ENCODE results near the gene PRR7. TPM values are rescaled to one million over a fixed set of nuclear protein-coding genes. Genes with fewer than 3 reads are reported as not detected.

Gene PRR7
- total RNA-seq, 1 experiment from 2014 or later: 23.2 TPM

- H3K9me3 Mint-ChIP-seq (ENCODE audit: unreplicated experiment): no peaks in the 10 kb centered on the region
- no peak overlapping the region for H3K4me3 Mint-ChIP-seq (ENCODE audit: unreplicated experiment)
- no TSS peak for BruUV-seq (replicated peaks)
- H3K36me3 Mint-ChIP-seq (ENCODE audit: insufficient read depth, unreplicated experiment): peaks cover 32% of the 10 kb centered on the region
- H3K27ac Mint-ChIP-seq (ENCODE audit: low read depth, unreplicated experiment): no peak overlapping the region
- ChIA-PET POLR2A (no interaction called here), CTCF (interaction anchor here (1.2 to 4.0 kb wide), 2 partner anchors 11 to 30 kb away, joined by 5 to 39 read pairs; no protein-coding TSS in a partner anchor)
- no peaks in the 10 kb centered on the region for H3K27me3 Mint-ChIP-seq (ENCODE audit: insufficient read depth, unreplicated experiment)
- intact Hi-C loops (cut with micrococcal nuclease): no loop called here
- peaks cover 31% of the 10 kb centered on the region for H3K4me1 Mint-ChIP-seq (ENCODE audit: insufficient read depth, unreplicated experiment)
- TF ChIP-seq, protein P1, sequence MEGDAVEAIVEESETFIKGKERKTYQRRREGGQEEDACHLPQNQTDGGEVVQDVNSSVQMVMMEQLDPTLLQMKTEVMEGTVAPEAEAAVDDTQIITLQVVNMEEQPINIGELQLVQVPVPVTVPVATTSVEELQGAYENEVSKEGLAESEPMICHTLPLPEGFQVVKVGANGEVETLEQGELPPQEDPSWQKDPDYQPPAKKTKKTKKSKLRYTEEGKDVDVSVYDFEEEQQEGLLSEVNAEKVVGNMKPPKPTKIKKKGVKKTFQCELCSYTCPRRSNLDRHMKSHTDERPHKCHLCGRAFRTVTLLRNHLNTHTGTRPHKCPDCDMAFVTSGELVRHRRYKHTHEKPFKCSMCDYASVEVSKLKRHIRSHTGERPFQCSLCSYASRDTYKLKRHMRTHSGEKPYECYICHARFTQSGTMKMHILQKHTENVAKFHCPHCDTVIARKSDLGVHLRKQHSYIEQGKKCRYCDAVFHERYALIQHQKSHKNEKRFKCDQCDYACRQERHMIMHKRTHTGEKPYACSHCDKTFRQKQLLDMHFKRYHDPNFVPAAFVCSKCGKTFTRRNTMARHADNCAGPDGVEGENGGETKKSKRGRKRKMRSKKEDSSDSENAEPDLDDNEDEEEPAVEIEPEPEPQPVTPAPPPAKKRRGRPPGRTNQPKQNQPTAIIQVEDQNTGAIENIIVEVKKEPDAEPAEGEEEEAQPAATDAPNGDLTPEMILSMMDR (IDR thresholded peaks at IDR 0.05; ENCODE audit: unreplicated experiment): no peak
- DNase-seq (ENCODE audit: unreplicated experiment): no peak
Observed at GRCh38 chr5:177466861-177467260, 20.2 kb downstream of the PRR7 start.

DNA sequence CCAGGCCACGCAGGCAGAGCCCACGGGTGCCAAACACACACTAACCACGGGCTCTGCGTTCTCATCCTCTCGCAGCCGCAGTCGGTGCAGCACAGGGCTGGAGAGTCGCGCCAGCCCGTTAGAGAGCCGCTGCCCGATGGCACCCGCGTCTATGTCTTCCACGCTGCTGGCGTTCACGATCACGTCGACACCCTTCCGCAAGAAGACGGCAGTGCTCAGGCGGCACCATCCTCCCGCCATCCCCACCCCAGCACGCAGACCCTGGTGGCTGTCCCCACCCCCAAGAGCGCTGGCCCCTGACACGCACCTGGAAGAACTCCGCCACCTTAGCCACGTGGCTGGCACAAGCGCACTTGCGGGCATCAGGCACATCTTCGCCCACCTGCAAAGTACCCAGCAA is 20.8 kb downstream of the PRR7 start:
- Mint-ChIP-seq H3K4me3 (ENCODE audit: unreplicated experiment) (no peak overlapping the region), H3K36me3 (ENCODE audit: insufficient read depth, unreplicated experiment) (peaks cover 32% of the 10 kb centered on the region), H3K27ac (ENCODE audit: low read depth, unreplicated experiment) (no peak overlapping the region), H3K9me3 (ENCODE audit: unreplicated experiment) (no peaks in the 10 kb centered on the region), H3K27me3 (ENCODE audit: insufficient read depth, unreplicated experiment) (no peaks in the 10 kb centered on the region), H3K4me1 (ENCODE audit: insufficient read depth, unreplicated experiment) (peaks cover 31% of the 10 kb centered on the region)
- TF ChIP-seq, protein P1 (IDR thresholded peaks at IDR 0.05; ENCODE audit: unreplicated experiment): no peak
- ChIA-PET POLR2A (no interaction called here), CTCF (interaction anchor here (1.5 to 5.9 kb wide), 2 partner anchors 12 to 31 kb away, joined by 4 to 65 read pairs; partner anchors contain the start of gene PDLIM7)
- no TSS peak for BruUV-seq (replicated peaks)
- intact Hi-C loops (cut with micrococcal nuclease): no loop called here
- DNase-seq (ENCODE audit: unreplicated experiment): no peak

- TF ChIP-seq, protein P1 (IDR thresholded peaks at IDR 0.05; ENCODE audit: unreplicated experiment): no peak
- H3K4me1 Mint-ChIP-seq (ENCODE audit: insufficient read depth, unreplicated experiment): peaks cover 31% of the 10 kb centered on the region
- no peaks in the 10 kb centered on the region for H3K27me3 Mint-ChIP-seq (ENCODE audit: insufficient read depth, unreplicated experiment)
- DNase-seq (ENCODE audit: unreplicated experiment): no peak
- H3K9me3 Mint-ChIP-seq (ENCODE audit: unreplicated experiment): no peaks in the 10 kb centered on the region
- peaks cover 32% of the 10 kb centered on the region for H3K36me3 Mint-ChIP-seq (ENCODE audit: insufficient read depth, unreplicated experiment)
- intact Hi-C loops (cut with micrococcal nuclease): no loop called here
- no TSS peak for BruUV-seq (replicated peaks)
- ChIA-PET CTCF (interaction anchor here (1.5 to 5.9 kb wide), 2 partner anchors 13 to 30 kb away, joined by 4 to 65 read pairs; partner anchors contain the start of gene PDLIM7), POLR2A (interaction anchor here (0.6 kb wide), 1 partner anchor 29 kb away, joined by 3 read pairs; the partner anchor contains the start of gene PDLIM7)
- H3K4me3 Mint-ChIP-seq (ENCODE audit: unreplicated experiment): no peak overlapping the region
- H3K27ac Mint-ChIP-seq (ENCODE audit: low read depth, unreplicated experiment): peak overlapping the region; percentile 67
Observed at GRCh38 chr5:177468329-177468684, 21.7 kb downstream of the PRR7 start.

DNA sequence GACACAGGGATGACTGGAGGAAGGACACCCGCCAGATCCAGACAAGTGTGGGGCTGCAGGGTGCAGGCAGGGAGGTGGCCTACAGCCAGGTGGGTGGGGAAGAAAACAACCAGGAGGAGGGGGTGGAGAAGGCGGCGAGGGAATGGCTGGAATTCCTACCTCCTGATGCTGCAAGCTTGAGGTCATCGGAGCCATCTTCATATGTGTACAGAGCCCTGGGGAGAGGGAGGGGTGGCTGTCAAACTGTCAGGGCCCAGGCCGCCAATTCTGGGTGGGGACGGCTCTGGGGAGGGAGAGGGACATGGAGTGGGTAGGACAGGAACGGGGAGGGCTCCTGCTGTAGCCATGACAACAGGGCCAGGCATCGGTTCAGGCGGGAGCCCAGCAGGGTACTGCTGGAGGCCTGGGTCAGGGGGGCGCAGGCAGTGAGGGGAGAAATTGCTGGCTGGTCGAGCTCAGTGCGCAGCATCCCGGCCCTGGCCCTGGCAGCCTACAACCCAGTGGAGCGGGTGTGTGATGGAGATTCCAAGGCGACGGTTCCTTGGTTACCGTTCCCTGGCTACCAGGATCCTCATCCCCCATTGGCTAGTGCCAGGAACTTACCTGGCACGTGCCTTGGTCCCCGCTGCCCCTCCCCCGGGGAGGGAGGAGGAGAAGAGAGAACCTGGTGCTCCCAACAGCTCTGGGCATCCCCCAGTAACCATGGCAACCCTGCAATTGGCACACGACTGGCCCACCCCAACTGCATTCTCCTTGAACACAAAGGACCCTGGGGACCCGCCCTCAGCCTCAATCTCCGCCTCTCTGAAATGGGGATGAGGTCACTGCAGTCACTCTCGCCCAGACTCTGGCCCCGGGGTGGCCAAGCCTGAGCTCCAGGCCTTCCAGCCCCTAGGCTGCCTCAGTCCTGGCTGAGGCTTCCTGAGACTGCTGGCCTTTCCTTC is 22.3 kb downstream of the PRR7 start:
- CTCF ChIA-PET: interaction anchor here (0.6 to 5.9 kb wide), 6 partner anchors 14 to 100 kb away, joined by 3 to 65 read pairs (median 4); partner anchors contain the start of gene PDLIM7
- BruUV-seq (replicated peaks): no TSS peak
- POLR2A ChIA-PET: interaction anchor here (0.6 to 1.0 kb wide), 2 partner anchors 21 to 28 kb away, joined by 3 read pairs; partner anchors contain the start of gene PDLIM7
- no peaks in the 10 kb centered on the region for H3K9me3 Mint-ChIP-seq (ENCODE audit: unreplicated experiment)
- intact Hi-C loops (cut with micrococcal nuclease): no loop called here
- H3K4me1 Mint-ChIP-seq (ENCODE audit: insufficient read depth, unreplicated experiment): peaks cover 33% of the 10 kb centered on the region
- peaks cover 32% of the 10 kb centered on the region for H3K36me3 Mint-ChIP-seq (ENCODE audit: insufficient read depth, unreplicated experiment)
- peak overlapping the region; percentile 67 for H3K27ac Mint-ChIP-seq (ENCODE audit: low read depth, unreplicated experiment)
- TF ChIP-seq, protein P1 (IDR thresholded peaks at IDR 0.05; ENCODE audit: unreplicated experiment): no peak
- DNase-seq (ENCODE audit: unreplicated experiment): no peak
- H3K4me3 Mint-ChIP-seq (ENCODE audit: unreplicated experiment): no peak overlapping the region
- H3K27me3 Mint-ChIP-seq (ENCODE audit: insufficient read depth, unreplicated experiment): no peaks in the 10 kb centered on the region
